Neural progenitor cell (in vitro differentiated cells): ENCODE results near the gene SPARCL1. TPM values are rescaled to one million over a fixed set of nuclear protein-coding genes. Genes with fewer than 3 reads are reported as not detected.

Experiments used
- DNase-seq: peaks from one replicate; pipeline ENCODE4 v3.0.0-alpha.2; 2016; ENCODE audit warnings: low spot score
- H2AFZ ChIP-seq: fragments of 200-600 bp; sonication (generic); replicated peaks from 2 replicates; pipeline ENCODE4 v1.6.1; 2016; ENCODE audit warnings: antibody characterized with exemption
- H3F3A ChIP-seq: fragments of 200-600 bp; sonication (generic); 2 replicates; pipeline ENCODE4 v1.6.1; 2016; ENCODE audit warnings: antibody characterized with exemption, low read depth
- H3K27ac ChIP-seq: fragments of 200-600 bp; sonication (generic); 2 replicates; pipeline ENCODE4 v1.5.1; 2016; ENCODE audit warnings: mild to moderate bottlenecking
- H3K27me3 ChIP-seq: fragments of 200-600 bp; sonication (generic); 2 replicates; pipeline ENCODE4 v1.6.1; 2016; ENCODE audit warnings: mild to moderate bottlenecking, moderate library complexity
- H3K36me3 ChIP-seq: fragments of 200-600 bp; sonication (generic); 2 replicates; pipeline ENCODE4 v1.5.1; 2016
- H3K4me1 ChIP-seq: fragments of 200-600 bp; sonication (generic); 2 replicates; pipeline ENCODE4 v1.6.1; 2016; ENCODE audit warnings: mixed run types
- H3K4me2 ChIP-seq: fragments of 200-600 bp; sonication (generic); 2 replicates; pipeline ENCODE4 v1.6.1; 2016
- H3K4me3 ChIP-seq: fragments of 200-600 bp; sonication (generic); 2 replicates; pipeline ENCODE4 v1.5.1; 2016
- H3K79me2 ChIP-seq: fragments of 200-600 bp; sonication (generic); 2 replicates; pipeline ENCODE4 v1.6.1; 2016; ENCODE audit warnings: low read depth
- H3K9ac ChIP-seq: fragments of 200-600 bp; sonication (generic); 2 replicates; pipeline ENCODE4 v1.6.1; 2016
- H3K9me3 ChIP-seq: fragments of 200-600 bp; sonication (generic); 2 replicates; pipeline ENCODE4 v1.5.1; 2016; ENCODE audit warnings: low read depth
- H4K20me1 ChIP-seq: fragments of 200-600 bp; sonication (generic); 2 replicates; pipeline ENCODE4 v1.6.1; 2016; ENCODE audit warnings: low read depth
- H3K27ac Mint-ChIP-seq: 3 replicates; pipeline ENCODE4 v1.8.0; 2021; ENCODE audit warnings: mixed read lengths
- H3K27me3 Mint-ChIP-seq: 2 replicates; pipeline ENCODE4 v1.8.0; 2022; ENCODE audit warnings: low read depth, mild to moderate bottlenecking, inconsistent platforms, moderate library complexity, mixed read lengths; ENCODE audit not compliant: insufficient read depth
- H3K36me3 Mint-ChIP-seq: 3 replicates; pipeline ENCODE4 v1.8.0; 2021; ENCODE audit warnings: mixed read lengths
- H3K4me1 Mint-ChIP-seq: 3 replicates; pipeline ENCODE4 v1.8.0; 2021; ENCODE audit warnings: mixed read lengths
- H3K4me3 Mint-ChIP-seq: 3 replicates; pipeline ENCODE4 v1.8.0; 2021; ENCODE audit warnings: mild to moderate bottlenecking, moderate library complexity, mixed read lengths
- H3K9me3 Mint-ChIP-seq: 3 replicates; pipeline ENCODE4 v1.8.0; 2020; ENCODE audit warnings: mixed read lengths
- EZH2 ChIP-seq: fragments of 200-600 bp; sonication (generic); IDR thresholded peaks from 2 replicates; pipeline ENCODE4 v1.6.1; 2017; ENCODE audit warnings: antibody characterized with exemption, mild to moderate bottlenecking, moderate library complexity
- EZH2phosphoT487 ChIP-seq: fragments of 200-600 bp; sonication (generic); IDR thresholded peaks from 2 replicates; pipeline ENCODE4 v1.6.1; 2017; ENCODE audit warnings: antibody characterized with exemption
- total RNA-seq: library from RNA; depleted of rRNA; stranded (reverse); fragments of >200 nt; gene quantifications from 2 replicates; pipeline ENCODE4 v1.2.3, GENCODE V29; 2015; ENCODE audit warnings: low replicate concordance
- TF ChIP-seq, protein P1 (sequence below): fragments of 200-600 bp; sonication (generic); IDR thresholded peaks from 2 replicates; pipeline ENCODE4 v1.5.1; 2017; ENCODE audit warnings: antibody characterized with exemption, mild to moderate bottlenecking

The SPARCL1 gene
- total RNA-seq, 1 donor from 2014 or later = not detected

DNA sequence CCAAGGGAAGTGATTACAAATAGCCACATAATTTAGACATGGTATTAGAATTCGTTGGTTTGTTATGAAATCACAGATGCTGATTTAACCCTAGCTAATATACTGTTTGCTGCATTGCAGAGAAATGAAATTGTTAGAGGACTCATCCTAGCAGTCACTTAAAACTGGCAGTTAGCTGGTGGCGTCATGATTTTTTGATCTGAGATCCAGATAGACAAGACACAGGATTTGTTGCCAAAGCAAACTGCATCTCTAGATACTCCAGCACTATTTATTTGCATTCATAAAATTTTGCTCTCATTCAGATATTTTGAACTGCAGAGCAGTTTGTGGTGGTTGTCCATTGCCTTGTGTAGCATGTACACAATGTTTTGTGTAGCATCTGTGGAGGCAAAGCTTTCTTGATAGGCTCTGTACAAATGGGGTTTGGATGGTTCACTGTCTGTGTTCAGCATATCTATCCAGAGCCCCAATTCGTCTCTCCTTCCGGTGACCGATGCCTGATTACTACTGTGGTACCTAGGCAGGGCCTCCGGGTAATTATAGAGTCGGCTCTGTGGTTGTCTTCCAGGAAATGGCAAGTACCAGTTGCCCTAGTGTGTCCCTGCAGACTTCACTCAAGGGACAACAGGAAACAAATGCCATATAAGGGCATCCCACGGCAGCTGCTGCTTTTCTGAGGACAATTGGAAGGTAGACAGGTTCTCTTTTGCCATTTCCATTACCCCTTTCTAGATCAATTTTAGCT is 30.1 kb upstream of the SPARCL1 start:
- no peaks in the 10 kb centered on the region for H3K36me3 Mint-ChIP-seq
- H3K27ac Mint-ChIP-seq = no peak overlapping the region
- no peak overlapping the region for H3K4me3 ChIP-seq
- H3K79me2 ChIP-seq = no peaks in the 10 kb centered on the region
- H2AFZ ChIP-seq = peak overlapping the region; percentile 91
- H3K9me3 ChIP-seq = no peaks in the 10 kb centered on the region
- no peak overlapping the region for H3K9ac ChIP-seq
- no peaks in the 10 kb centered on the region for H3K27me3 ChIP-seq
- no peaks in the 10 kb centered on the region for H3F3A ChIP-seq
- no peak overlapping the region for H3K4me3 Mint-ChIP-seq
- no peaks in the 10 kb centered on the region for H3K9me3 Mint-ChIP-seq
- H3K27me3 Mint-ChIP-seq = peaks cover 2% of the 10 kb centered on the region
- no peak for TF ChIP-seq EZH2phosphoT487
- TF ChIP-seq, protein P1, sequence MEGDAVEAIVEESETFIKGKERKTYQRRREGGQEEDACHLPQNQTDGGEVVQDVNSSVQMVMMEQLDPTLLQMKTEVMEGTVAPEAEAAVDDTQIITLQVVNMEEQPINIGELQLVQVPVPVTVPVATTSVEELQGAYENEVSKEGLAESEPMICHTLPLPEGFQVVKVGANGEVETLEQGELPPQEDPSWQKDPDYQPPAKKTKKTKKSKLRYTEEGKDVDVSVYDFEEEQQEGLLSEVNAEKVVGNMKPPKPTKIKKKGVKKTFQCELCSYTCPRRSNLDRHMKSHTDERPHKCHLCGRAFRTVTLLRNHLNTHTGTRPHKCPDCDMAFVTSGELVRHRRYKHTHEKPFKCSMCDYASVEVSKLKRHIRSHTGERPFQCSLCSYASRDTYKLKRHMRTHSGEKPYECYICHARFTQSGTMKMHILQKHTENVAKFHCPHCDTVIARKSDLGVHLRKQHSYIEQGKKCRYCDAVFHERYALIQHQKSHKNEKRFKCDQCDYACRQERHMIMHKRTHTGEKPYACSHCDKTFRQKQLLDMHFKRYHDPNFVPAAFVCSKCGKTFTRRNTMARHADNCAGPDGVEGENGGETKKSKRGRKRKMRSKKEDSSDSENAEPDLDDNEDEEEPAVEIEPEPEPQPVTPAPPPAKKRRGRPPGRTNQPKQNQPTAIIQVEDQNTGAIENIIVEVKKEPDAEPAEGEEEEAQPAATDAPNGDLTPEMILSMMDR = no peak
- no peaks in the 10 kb centered on the region for H3K4me1 Mint-ChIP-seq
- H4K20me1 ChIP-seq = no peaks in the 10 kb centered on the region
- peak; percentile 51 for DNase-seq
- no peaks in the 10 kb centered on the region for H3K4me1 ChIP-seq
- H3K36me3 ChIP-seq = no peaks in the 10 kb centered on the region
- H3K4me2 ChIP-seq = no peak overlapping the region
- H3K27ac ChIP-seq = no peak overlapping the region

DNA sequence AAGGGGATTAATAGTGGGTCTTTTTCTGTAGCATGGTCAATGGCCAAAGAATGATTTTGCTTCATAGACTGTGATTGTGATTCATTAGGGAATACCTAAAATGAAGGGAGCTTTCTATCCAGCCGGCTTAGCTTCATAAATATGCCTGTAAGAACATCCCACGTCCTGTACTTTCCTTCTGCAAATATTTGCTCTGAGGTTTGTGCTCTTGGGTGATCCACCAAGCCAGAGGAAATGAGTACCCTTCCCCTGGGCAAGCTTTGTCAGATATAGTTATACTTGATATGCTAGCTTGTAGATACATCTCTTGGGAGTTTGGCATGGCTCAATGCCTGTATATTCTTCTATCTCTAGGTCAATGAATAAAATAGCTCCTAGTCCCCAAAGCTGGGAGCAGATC is 28.2 kb upstream of the SPARCL1 start:
- Histone ChIP-seq H3K9ac (no peak overlapping the region), H3K27me3 (no peaks in the 10 kb centered on the region), H3K4me2 (no peak overlapping the region), H3K27ac (no peak overlapping the region), H3F3A (no peaks in the 10 kb centered on the region), H2AFZ (no peak overlapping the region), H3K79me2 (no peaks in the 10 kb centered on the region), H4K20me1 (no peaks in the 10 kb centered on the region), H3K9me3 (no peaks in the 10 kb centered on the region), H3K36me3 (no peaks in the 10 kb centered on the region), H3K4me3 (no peak overlapping the region), H3K4me1 (no peaks in the 10 kb centered on the region)
- H3K27me3 Mint-ChIP-seq = peaks cover 2% of the 10 kb centered on the region
- no peak overlapping the region for H3K4me3 Mint-ChIP-seq
- DNase-seq = no peak
- no peak overlapping the region for H3K27ac Mint-ChIP-seq
- no peak for TF ChIP-seq EZH2
- TF ChIP-seq, protein P1 = no peak
- no peak for TF ChIP-seq EZH2phosphoT487
- no peaks in the 10 kb centered on the region for H3K4me1 Mint-ChIP-seq
- no peaks in the 10 kb centered on the region for H3K9me3 Mint-ChIP-seq
- H3K36me3 Mint-ChIP-seq = no peaks in the 10 kb centered on the region

DNA sequence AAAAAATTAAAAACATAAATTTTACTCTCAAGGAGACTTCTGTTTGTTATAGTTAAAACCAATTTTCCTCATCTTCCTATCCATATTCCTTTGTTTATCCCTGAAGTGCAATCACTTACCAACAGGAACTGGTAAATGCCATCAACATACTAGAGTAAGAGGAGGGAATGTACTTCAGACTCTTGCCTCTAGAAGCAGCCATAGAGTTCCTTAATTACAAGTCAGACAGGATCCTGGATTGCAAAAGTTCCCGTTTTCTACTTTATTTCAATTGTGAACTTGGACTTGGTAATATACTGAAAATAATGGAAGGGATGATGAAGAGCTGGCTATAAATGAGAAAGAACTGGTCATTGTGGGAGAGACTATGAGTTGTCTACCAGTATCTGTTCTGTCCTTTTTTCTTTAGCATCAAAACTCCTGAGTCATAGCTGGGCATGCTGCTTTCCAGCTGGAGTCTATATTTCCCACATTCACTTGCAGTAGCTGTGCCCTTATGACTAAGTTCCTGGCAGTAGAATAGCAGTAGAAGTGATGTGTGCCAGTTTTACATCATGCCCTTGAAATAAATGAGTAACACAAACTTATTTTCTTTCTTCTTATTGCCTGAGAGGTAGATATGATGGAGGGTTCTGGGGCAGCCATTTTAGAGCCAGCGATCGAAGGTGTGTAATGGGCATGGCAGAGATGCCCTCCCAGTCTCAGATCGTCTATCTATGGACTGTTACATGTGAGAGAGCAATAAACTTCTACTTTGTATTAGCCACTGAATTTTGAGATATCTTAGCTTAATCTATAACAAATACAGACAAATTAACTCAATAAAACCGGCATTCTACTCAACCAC is 26.8 kb upstream of the SPARCL1 start:
- Histone ChIP-seq H3K79me2 (no peaks in the 10 kb centered on the region), H3K4me2 (no peak overlapping the region), H3K9ac (no peak overlapping the region), H3K4me3 (no peak overlapping the region), H3K27me3 (no peaks in the 10 kb centered on the region), H3K4me1 (peaks cover 6% of the 10 kb centered on the region), H3K36me3 (no peaks in the 10 kb centered on the region), H3F3A (peaks cover 6% of the 10 kb centered on the region), H3K9me3 (no peaks in the 10 kb centered on the region), H4K20me1 (no peaks in the 10 kb centered on the region), H3K27ac (no peak overlapping the region), H2AFZ (no peak overlapping the region)
- Mint-ChIP-seq H3K9me3 (no peaks in the 10 kb centered on the region), H3K27ac (no peak overlapping the region), H3K4me3 (no peak overlapping the region), H3K36me3 (no peaks in the 10 kb centered on the region), H3K4me1 (peaks cover 6% of the 10 kb centered on the region), H3K27me3 (peaks cover 2% of the 10 kb centered on the region)
- no peak for DNase-seq
- TF ChIP-seq EZH2 (no peak), EZH2phosphoT487 (no peak)
- TF ChIP-seq, protein P1 = no peak
